ENCODE results near the gene RBL1. TPM values are rescaled to one million over a fixed set of nuclear protein-coding genes. Genes with fewer than 3 reads are reported as not detected.
"Not testable (repeated sequence)": the region's sequence is repeated elsewhere in the genome, so short reads cannot be mapped to it uniquely, and the experiment has no call there.

The RBL1 gene
- total and polyA plus RNA-seq, 8 donors: 9.8 to 15.4 (median 12.7) TPM

- Histone ChIP-seq H3K36me3 (peaks cover 0 to 11% of the 10 kb centered on the region in 2 donors), H3K4me1 (no peaks in the 10 kb centered on the region), H3K27me3 (no peaks in the 10 kb centered on the region), H3K27ac (no peak overlapping the region), H3K4me3 (no peak overlapping the region), H3K9me3 (no peaks in the 10 kb centered on the region)
- DNase-seq (no peak), ATAC-seq (no peak)
- intact Hi-C loops (cut with DNase I): no loop called here
- TF ChIP-seq, protein P1, sequence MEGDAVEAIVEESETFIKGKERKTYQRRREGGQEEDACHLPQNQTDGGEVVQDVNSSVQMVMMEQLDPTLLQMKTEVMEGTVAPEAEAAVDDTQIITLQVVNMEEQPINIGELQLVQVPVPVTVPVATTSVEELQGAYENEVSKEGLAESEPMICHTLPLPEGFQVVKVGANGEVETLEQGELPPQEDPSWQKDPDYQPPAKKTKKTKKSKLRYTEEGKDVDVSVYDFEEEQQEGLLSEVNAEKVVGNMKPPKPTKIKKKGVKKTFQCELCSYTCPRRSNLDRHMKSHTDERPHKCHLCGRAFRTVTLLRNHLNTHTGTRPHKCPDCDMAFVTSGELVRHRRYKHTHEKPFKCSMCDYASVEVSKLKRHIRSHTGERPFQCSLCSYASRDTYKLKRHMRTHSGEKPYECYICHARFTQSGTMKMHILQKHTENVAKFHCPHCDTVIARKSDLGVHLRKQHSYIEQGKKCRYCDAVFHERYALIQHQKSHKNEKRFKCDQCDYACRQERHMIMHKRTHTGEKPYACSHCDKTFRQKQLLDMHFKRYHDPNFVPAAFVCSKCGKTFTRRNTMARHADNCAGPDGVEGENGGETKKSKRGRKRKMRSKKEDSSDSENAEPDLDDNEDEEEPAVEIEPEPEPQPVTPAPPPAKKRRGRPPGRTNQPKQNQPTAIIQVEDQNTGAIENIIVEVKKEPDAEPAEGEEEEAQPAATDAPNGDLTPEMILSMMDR (IDR thresholded peaks at IDR 0.05): no peak
Observed at GRCh38 chr20:37075932-37076685, 19.7 kb downstream of the RBL1 start.

DNA sequence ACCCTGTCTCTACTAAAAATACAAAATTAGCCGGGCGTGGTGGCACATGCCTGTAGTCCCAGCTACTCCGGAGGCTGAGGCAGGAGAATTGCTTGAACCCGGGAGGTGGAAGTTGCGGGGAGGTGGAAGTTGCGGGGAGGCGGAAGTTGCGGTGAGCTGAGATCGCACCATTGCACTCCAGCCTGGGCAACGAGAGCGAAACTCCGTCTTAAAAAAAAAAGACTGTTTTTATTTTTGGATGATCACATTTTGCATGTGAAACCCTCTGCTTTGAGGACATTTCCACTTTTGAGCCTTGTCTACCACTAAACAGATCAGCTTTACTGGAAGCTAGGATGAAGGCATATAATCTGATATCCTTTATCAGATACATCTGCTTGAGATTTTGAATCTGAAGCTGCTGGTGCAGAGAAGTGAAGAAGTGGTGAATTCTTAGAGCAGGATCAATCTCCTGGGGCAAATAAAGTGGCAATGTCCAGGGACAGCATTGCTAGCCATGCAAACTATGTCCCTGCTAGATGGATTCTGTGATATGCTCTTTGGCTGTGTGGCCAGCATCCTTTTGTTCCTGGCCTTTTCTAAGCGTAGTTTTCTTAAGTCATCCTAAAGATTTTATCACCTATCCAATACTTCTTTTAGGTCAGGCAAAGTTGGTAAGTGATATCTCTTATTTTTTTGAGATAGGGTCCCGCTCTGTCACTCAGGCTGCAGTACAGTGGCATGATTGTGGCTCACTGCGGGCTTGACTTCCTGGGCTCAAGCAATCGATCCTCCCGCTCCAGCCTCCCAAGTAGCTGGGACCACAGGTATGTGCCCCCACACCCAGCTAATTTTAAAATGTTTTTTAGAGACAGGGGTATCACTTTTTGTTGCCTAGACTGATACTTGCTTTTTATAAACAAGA, 23.3 kb downstream of the RBL1 start:
- intact Hi-C loops (cut with DNase I): no loop called here
- ATAC-seq: no peak
- Histone ChIP-seq H3K27ac (no peak overlapping the region), H3K4me3 (no peak overlapping the region), H3K4me1 (no peaks in the 10 kb centered on the region), H3K9me3 (no peaks in the 10 kb centered on the region), H3K36me3 (peaks cover 0 to 5% of the 10 kb centered on the region in 2 donors), H3K27me3 (no peaks in the 10 kb centered on the region)
- TF ChIP-seq, protein P1 (IDR thresholded peaks at IDR 0.05): no peak
- DNase-seq: no peak

DNA sequence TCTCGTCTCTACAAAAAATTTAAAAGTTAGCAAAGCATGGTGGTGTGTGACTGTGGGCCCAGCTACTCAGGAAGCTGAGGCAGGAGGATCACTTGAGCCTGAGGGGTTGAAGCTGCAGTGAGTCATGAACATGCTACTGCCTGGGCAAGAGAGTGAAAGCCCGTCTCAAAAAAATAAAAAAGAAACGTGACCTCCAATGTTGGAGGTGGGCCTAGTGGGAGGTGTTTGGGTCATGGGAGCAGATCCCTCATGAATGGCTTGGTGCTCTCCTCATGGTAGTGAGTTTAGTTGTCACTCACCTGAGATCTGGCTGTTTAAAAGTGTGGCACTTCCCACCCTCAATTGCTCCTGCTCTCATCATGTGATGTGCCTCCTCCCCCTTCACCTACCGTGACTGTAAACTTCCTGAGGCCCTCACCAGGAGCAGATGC, 24.3 kb downstream of the RBL1 start:
- Histone ChIP-seq H3K9me3 (no peaks in the 10 kb centered on the region), H3K27ac (no peak overlapping the region), H3K27me3 (no peaks in the 10 kb centered on the region), H3K36me3 (peaks cover 0 to 8% of the 10 kb centered on the region in 2 donors), H3K4me3 (no peak overlapping the region), H3K4me1 (no peaks in the 10 kb centered on the region)
- no peak for DNase-seq
- intact Hi-C loops (cut with DNase I): no loop called here
- ATAC-seq: no peak
- TF ChIP-seq, protein P1 (IDR thresholded peaks at IDR 0.05): no peak

DNA sequence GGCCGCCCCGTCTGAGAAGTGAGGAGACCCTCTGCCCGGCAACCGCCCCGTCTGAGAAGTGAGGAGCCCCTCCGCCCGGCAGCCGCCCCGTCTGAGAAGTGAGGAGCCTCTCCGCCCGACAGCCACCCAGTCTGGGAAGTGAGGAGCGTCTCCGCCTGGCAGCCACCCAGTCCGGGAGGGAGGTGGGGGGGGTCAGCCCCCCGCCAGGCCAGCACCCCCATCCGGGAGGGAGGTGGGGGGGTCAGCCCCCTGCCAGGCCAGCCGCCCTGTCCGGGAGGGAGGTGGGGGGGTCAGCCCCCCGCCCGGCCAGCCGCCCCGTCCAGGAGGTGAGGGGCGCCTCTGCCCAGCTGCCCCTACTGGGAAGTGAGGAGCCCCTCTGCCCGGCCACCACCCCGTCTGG, 26.2 kb downstream of the RBL1 start:
- H3K27ac ChIP-seq; intact Hi-C loops (cut with DNase I); H3K4me1 ChIP-seq; ATAC-seq; DNase-seq; H3K4me3 ChIP-seq; H3K27me3 ChIP-seq; H3K9me3 ChIP-seq: not testable (repeated sequence)
- H3K36me3 ChIP-seq: peaks cover 0 to 20% of the 10 kb centered on the region in 2 donors

DNA sequence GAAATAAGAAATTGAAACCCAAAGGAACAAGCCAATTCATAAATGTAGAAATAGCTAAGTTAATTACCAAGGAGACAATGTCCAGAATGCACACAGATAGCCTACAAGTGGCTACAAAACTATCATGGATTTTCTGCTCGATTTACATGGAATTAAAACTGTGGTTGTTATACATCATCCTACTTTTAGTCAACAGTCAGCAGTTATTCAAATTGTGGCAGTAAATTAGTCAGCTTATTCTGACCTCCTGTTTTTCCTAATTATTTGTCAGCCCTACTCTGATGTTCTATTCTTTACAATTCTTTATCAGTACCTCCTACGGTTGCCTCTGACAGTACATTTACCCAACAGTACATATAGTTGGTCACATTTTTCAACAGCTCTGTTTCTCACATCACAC, 29.6 kb downstream of the RBL1 start:
- peaks cover 0 to 50% of the 10 kb centered on the region in 2 donors for H3K36me3 ChIP-seq
- intact Hi-C loops (cut with DNase I): no loop called here
- no peak overlapping the region for H3K4me3 ChIP-seq
- ATAC-seq (no peak), DNase-seq (no peak)
- H3K4me1 ChIP-seq: no peaks in the 10 kb centered on the region
- H3K27me3 ChIP-seq: no peaks in the 10 kb centered on the region
- H3K9me3 ChIP-seq: no peaks in the 10 kb centered on the region
- TF ChIP-seq, protein P1 (IDR thresholded peaks at IDR 0.05): no peak
- H3K27ac ChIP-seq: no peak overlapping the region

Measured in left lung (tissue), 10 donors.